ENCODE measurements around the gene ZFAND2B. TPM values are rescaled to one million over a fixed set of nuclear protein-coding genes. Genes with fewer than 3 reads are reported as not detected.
"Not testable (repeated sequence)": the region's sequence is repeated elsewhere in the genome, so short reads cannot be mapped to it uniquely, and the experiment has no call there.

The ZFAND2B gene
- polyA plus RNA-seq, 3 donors, result 40.9 to 51.8 (median 49.4) TPM

DNA sequence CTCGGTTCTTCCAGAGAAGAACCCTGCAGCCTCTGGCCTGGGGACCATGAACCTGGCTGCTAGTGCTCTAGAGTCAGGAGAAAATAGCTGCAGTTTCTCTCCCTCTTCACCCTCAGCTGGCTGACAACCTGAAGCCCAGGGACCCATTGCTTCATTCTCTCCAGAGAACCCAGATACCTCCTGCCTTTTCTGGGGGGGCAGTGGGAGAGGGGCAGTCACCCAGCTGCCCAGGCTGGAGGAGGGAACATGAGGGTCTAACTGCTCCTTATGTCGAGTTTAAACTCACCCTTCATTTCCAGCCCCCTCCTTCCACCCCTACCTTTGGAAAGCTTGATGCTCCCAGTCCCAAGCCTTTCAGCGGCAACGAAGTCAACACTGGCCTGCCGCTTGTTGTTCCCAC lies 7.6 kb upstream of the ZFAND2B start:
- DNase-seq, result no peak

DNA sequence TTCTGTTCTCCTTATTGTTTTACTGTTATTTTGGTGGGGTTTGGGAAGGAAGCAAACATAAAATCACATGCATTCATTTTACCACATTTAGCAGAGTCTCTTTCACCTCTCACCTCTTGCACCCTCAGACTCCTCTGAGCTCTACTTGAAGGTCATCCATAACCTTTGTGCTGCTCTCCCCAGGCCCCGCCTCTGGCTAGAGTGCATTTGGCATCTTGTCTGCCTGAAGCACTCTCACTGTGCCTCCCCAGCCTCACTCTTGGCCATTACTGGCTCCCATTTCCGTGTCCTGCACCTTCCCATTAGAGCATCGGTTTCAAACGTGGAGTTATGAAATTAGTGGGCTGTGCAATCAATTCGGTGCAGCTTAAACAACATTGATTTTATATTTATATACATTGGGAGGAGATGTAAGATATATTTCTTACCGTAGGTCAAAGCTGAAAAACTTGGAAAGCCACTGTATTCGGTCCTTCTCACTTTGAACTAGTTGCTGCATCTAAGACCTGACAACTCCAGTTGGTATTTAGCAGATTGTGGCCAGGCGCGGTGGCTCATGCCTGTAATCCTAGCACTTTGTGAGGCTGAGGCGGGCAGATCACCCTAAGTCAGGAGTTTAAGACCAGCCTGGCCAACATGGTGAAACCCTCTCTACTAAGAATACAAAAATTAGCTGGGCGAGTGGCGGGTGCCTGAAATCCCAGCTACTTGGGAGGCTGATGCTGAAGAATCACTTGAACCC lies 6.9 kb upstream of the ZFAND2B start:
- DNase-seq, result no peak

DNA sequence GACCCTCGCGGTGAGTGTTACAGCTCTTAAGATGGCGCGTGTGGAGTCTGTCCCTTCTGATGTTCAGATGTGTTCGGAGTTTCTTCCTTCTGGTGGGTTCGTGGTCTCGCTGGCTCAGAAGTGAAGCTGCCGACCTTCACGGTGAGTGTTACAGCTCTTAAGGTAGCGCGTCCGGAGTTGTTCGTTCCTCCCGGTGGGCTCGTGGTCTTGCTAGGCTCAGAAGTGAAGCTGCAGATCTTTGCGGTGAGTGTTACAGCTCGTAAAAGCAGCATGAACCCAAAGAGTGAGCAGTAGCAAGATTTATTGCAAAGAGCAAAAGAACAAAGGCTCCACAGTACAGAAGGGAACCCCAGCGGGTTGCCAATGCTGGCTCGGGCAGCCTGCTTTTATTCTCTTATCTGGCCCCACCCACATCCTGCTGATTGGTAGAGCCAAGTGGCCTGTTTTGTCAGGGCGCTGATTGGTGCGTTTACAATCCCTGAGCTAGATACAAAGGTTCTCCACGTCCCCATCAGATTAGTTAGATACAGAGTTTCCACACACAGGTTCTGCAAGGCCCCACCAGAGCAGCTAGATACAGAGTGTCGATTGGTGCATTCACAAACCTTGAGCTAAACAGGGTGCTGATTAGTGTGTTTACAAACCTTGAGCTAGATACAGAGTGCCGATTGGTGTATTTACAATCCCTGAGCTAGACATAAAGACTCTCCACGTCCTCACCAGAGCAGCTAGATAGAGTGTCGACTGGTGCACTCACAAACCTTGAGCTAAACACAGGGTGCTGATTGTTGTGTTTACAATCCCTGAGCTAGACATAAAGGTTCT lies 5.9 kb upstream of the ZFAND2B start:
- DNase-seq, result not testable (repeated sequence)

DNA sequence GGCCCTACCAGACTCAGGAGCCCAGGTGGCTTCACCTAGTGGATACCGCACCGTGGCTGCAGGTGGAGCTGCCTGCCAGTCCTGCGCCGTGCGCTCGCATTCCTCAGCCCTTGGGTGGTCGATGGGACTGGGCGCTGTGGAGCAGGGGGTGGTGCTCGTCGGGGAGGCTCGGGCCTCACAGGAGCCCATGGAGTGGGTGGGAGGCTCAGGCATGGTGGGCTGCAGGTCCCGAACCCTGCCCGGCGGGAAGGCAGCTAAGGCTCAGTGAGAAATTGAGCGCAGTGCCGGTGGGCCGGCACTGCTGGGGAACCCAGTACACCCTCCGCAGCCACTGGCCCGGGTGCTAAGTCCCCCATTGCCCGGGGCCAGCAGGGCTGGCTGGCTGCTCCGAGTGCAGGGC lies 5.3 kb upstream of the ZFAND2B start:
- not testable (repeated sequence) for DNase-seq

DNA sequence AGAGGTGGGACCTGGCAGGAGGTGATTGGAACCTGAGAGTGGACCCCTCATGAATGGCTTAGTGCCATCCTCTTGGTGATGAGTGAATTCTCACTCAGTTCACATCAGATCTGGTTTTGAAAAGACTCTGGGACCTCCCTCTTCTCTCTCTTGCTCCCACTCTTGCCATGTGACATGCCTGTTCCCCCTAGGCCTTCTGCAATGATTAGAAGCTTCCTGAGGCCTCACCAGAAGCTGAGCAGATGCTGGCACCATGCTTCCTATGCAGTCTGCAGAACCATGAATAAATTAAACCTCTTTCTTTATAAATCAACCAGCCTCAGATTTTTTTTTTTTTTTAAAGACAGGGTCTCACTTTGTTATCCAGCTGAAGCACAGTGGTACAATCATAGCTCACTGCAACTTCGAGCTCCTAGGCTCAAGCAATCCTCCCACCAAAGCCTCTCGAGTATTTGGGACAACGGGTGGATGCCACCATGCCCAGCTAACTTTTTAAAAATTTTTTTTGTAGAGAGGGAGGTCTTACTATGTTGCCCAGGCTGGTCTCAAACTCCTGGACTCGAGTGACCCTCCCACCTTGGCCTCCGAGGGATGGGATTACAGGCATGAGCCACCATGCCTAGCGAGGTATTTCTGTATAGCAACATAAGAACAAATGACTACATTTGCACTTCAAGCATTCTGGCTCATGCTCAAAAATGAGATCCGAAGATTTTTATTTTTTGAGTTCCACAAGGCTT lies 2.0 kb upstream of the ZFAND2B start:
- no peak for DNase-seq

DNA sequence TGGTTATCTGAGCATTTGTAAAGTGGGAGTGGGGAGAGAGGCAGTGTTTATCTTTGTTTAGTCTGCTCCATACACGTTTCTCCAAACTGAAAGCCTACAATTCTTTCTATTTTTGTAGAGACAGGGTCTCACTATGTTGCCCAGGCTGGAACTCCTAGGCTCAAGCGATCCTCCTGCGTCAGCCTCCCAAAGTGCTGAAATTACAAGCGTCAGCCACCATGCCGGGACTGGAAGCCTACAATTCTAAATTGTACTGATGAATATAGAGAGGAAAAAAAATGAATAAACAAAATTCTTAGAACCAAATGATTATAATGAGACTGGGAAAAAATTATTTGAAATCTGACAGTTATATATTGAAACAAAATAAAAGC lies 1.4 kb upstream of the ZFAND2B start:
- DNase-seq, result no peak

DNA sequence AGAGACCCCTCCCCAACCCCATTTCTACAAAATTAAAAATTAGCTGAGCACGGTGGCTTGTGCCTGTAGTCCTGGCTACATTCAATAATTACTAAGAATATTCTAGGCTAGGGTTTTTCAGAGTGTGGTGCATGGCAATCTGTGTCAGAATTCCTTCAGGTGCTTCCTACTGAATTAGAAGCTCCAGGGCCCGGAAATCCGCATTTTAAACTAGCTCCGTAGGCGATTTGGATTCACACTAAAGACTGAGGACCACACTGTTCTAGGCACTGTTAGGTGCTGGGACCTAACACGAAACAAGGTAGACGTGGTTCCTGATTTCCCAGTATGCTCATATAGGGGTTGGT lies 628 bp upstream of the ZFAND2B start:
- no peak for DNase-seq

DNA sequence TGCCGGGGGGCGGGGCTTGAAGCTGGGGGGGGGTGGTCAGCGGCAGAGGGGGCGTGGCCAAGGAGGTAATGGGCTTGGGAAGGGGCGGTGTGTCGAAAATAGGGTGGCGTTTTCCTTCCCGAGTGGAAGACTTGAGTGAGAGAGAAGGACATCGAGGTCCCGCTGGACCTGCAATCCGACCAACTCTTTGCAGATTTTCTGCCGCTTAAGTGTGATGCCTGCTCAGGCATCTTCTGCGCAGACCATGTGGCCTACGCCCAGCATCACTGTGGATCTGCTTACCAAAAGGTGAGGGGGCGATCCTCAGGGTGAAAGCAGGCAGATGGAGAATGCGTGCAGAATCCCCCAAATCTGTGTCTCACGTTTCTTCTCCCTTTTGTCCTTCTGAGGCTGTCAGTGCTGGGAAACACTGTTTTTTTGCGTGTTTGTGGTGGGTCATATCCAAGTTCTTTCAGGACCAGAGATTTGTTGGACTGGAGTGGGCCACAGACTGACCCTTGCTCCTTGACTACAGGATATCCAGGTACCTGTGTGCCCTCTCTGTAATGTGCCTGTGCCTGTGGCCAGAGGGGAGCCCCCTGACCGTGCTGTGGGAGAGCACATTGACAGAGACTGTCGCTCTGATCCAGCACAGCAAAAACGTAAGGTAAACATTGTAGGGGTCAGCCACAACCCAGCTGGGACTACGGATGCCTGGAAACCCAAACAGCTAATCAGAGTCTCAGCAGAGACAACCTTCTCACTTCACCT lies 727 bp downstream of the ZFAND2B start:
- no peak for DNase-seq

DNA sequence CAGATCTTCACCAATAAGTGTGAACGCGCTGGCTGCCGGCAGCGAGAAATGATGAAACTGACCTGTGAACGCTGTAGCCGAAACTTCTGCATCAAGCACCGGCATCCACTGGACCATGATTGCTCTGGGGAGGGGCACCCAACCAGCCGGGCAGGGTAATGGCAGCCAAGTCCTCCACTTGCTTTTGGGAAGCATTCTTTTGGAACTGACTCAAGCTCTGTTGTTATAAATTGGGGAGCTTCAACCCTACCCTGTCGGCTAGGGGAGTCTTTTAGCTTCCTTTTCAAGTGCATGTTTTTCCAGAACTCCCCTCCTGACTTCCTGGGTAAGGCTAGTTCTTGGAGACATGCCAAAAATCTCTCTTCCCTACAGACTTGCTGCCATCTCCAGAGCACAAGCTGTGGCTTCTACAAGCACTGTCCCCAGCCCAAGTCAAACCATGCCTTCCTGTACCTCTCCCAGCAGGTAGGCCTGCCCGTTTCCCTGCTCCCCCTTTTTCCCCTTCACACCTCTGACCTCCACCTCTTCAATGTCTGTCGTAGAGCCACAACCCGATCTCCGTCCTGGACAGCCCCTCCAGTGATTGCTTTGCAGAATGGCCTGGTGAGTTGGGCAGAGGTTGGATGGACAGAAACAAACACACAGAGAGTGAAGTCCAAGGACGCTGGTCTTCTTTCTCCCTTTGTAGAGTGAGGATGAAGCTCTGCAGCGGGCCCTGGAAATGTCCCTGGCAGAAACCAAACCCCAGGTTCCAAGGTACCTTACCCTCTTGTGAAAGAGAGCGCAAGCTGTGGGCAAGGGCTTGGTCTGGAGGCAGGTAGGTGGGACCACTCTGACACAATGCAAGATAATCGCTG lies 1.5 kb downstream of the ZFAND2B start:
- no peak for DNase-seq

DNA sequence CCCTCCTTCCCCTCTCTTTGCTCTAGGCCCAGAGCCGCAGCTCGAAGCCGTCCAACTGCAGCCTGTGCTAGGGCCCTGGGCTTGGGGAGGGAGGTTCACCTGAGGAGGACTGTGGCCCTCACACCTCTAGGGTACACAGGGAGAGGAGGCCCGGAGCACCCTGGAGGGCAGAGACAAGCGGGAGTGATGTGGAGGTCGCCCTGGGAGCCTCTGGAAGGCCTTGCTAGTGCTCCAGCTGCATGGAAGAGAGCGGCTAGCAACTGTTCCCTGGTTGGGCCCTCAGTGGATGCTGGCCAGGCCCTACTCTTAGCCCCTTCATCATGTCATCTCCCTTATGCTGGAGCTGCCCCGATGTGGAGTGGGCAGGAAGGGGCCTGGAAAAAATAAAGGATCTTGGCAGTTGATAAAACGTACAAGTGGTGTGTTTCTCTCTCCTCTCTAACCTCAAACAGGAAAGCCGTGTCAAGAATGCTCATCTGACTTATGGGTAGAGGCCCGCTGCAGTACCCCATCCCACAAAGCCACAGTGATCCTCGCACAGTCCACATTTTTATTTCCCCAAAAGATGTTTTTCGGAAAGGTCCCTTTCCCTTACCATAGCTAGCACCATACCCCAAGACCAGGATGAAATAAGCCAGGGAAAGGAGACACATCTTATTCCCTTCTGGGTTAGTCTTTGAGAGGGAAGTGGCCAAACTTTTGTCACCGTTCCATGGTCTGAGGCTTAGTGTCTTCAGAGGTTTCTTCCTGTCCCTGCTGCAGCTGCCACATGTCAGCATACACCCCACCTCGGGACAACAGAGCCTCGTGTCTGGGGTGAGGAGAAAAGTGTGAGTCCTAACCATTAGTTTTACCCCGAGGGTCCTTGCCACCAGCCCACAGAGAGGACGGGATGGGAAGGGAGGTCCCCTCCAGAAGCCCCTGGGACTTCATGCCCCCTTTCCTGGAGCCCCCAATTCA lies 2.9 kb downstream of the ZFAND2B start:
- no peak for DNase-seq

DNA sequence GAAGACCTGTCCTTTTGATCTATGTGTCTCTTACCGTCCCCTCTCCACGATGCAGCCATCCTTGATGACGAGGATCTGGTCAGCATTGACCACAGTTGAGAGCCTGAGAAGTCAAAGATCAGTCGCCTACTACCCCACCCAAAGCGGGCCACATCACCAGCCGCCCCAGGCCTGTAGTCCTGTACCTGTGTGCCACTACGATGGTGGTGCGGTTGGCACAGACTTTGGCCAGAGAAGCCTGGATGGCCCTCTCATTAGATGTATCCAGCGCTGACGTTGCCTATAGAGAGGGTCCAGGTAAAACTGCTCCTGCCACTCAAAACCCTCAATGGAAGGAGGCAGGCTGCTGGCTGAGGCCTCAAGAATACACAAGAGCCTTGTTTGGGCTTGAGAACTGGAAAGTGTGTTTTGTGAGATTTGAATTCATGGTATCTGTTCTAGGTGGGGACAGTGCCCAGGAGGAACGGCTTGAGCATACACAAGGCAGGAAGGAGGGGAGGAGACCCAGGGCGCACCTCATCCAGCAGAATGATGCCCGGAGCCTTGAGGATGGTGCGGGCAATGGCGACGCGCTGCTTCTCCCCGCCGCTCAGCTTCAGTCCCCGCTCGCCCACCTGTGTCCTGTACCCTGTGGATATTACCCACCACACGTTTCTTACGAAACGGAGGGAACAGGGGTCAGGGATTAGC lies 3.8 kb downstream of the ZFAND2B start:
- DNase-seq, result no peak

DNA sequence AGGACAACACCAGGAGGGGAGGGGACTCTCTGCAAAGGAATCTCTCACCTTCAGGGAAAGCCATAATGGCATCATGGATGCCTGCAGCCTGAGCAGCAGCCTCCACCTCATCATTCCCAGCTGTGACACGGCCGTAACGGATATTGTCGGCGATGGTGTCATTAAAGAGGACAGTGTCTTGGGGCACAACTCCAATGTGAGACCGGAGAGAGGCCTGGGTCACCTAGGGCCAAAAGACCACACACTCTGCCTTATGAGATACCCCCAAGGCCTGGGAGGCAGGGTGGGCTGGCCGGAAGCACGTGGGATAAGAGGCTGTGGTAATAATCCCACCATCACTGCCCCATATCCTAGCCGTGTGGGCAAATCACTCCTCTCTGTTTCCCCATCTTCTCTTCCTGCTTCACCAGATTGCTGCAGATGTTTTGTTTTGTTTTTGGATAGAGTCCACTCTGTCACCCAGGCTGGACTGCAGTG lies 4.3 kb downstream of the ZFAND2B start:
- no peak for DNase-seq

DNA sequence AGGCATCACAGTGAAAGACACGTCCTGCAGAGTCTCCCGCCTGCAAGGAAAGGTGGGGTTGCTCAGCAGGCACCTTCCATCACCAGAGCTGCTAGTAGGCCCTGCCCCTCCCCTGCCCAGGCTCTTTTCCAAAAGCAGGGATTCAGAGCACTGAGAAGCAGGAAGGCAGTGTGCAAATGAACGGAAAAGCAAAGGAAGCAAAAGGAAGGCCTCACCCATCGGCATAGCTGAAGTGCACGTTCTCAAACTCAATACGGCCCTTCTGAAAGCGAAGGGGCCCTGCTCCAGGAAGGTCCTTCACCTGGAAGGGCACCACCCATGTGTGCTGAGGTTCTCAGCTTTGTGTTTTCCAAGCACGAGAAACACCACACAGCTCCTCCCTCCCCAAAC lies 6.4 kb downstream of the ZFAND2B start:
- DNase-seq, result no peak

DNA sequence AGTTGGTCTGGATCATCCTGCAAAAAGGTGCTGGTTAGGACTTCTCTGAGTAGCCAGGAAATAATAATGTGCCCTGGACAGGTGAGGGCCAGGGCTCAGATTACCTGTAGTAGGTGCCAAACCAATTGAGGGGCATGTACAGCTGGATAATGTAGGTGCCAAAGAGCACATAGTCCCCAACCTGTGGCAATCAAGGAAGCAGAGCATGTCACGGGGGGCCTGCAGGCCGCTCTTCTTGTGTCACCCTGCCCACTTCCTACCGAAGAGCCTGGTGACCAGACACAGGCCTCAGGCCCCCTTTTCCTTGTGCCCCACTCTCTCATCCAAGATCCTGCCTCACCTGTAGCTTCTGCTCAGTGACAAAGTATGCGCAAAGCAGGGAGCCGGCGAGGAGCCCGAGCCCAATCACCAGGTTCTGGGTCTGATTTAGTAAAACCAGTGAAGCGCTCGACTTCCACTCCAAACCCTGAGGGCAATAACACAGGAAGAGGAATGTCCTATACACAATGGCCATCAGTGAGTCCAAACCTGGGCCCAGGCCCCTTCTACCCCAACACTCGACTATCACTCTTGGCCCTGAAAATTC lies 7.0 kb downstream of the ZFAND2B start:
- no peak for DNase-seq

DNA sequence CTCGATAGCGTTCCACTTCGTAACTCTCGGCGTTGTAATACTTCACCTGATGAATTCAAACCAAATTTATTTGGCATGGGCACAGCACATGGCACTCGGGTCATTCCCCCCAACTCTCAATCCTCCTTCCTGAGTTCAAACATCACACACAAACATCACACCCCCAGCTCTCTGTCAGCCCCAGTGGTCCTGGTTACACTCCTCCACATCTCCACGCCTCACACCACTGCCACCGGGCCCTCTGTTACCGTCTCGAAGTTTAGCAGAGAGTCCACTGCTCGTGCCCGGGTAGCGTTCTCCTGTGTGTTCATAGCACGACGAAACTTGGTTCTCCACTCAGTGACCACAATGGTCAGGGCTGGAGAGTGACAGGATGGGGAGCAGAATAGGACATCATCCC lies 7.6 kb downstream of the ZFAND2B start:
- no peak for DNase-seq

DNA sequence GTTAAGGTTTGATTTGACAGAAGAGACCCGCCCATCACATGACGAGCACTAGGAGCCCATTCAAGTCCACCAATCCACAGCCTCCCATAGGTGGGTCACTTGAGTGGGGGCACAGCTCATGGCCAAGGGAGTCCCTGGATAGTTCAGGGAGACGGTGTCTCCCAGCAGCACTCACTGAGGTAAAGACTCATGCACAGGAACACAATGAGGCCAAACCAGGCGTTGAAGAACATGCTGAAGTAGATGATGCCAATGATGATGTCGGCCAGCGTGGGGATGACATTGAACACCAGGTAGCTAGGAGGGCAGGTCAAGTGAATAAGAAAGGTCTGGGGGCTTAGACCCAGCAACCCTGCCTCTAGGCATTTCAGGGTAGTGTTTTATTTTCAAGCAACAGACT lies 8.2 kb downstream of the ZFAND2B start:
- DNase-seq, result no peak

DNA sequence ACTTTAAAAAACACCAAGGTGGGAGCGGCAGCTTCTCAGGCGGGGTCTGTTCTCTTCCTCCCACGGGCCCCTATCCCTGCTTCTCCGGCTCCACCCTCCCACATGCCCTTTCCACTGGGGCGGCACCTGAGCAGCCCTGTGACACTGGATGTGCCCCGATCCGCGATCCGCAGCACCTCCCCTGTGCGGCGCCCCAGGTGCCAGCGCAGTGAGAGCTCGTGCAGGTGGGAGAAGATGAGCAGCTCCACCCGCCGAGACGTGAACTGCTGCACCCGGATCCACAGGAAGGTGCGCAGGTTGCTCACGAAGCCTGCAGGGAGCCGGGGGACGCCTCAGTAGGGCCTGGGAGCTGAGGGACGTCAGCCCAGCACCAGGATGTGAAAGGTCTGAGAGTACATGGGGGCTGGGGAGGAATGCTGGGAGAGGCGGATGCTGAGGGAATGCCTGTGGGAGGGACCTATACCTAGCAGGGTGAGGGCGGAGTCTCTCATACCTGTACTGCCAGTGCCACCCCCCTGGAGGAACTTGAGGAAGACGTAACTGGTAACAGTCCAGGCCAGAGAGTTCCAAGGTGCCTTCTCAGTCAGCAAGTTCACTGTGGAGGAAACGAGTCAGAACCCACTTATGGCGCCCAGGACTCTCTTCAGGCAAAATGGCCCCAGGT lies 9.4 kb downstream of the ZFAND2B start:
- DNase-seq, result no peak

DNA sequence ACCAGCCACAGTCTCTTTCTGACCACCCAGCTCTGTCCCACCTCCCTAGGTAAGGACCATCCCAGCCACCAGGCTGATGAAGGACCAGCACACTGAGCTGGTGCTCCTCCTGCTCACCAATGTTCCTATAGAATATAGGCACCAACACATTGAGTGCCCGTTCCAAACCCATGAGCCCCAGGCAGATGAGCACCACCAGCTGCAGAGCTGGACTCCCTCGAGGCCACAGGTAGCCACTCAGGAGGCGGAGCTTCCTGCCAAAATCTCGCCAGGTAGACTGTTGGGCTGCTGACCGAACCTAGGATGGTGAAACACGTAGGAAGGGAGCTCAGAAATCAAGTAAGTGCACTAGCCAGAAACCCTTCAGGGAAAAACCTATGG lies 9.9 kb downstream of the ZFAND2B start:
- DNase-seq, result no peak

All from renal pelvis (tissue), 4 donors.